Activated T-helper 1 cell treated with Interleukin-2 at 50 U/mL for 16 hours (primary cell): ENCODE measurements around the gene NRXN2.

ENCODE experiments used
- DNase-seq: peaks from one replicate; pipeline ENCODE4 v3.0.0-alpha.2; 2020; ENCODE audit warnings: low read depth

The NRXN2 gene

DNA sequence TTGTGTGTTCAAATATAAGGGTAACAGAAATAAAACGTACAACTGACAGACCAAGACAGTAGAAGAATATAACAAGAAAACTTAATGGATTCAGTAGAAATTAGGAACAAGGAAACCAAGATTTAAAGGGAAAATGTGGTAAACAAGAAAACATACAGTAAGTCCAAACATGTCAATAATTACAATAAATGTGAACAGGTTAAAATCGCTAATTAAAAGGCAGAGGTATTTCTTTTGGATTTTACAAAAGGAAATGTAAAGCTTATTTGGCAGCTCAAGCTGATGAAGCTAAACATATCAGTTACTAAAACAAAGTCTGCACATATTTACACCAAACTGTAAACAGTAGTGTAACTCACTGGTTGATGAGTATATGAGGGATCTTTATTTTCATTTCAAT, 134.3 kb downstream of the NRXN2 start:
- DNase-seq, result no peak

DNA sequence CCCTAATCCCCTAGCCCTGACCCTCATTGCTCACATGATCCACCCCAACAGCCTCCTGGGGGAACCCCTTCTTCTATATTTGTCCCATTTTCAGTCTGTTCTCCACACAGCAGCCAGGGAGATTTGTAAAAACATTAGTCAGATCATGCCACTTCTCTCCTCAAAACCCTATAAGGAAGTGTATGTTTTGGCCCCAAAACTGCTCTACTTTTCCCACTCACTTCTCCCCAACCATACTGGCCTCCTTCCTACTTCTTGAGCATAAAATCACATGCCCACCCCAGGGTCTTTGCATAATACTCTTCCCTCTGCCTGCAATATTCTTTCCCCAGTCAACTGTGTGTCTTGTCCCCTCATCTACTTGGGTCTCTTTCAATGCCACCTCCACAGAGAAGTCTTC, 136.6 kb downstream of the NRXN2 start:
- no peak for DNase-seq

DNA sequence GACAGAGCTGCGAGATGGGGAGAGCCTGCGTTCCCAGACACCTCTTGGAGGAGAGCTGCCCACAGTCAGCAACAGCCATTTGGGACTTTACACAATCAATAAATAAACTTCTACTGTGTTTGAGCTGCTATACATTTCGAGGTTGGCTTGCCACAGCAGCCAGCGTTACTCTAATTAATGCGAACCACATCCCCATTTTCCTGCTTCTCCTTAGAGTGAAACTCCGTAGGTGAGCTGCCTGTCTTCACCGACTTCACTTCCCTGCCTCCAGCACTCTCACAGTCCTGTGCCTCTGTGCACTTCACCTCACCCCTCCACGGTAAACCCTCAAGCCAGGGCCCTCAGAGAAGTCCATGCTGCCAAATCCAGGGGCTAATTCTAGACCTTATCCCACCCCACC, 137.8 kb downstream of the NRXN2 start:
- DNase-seq, result no peak

DNA sequence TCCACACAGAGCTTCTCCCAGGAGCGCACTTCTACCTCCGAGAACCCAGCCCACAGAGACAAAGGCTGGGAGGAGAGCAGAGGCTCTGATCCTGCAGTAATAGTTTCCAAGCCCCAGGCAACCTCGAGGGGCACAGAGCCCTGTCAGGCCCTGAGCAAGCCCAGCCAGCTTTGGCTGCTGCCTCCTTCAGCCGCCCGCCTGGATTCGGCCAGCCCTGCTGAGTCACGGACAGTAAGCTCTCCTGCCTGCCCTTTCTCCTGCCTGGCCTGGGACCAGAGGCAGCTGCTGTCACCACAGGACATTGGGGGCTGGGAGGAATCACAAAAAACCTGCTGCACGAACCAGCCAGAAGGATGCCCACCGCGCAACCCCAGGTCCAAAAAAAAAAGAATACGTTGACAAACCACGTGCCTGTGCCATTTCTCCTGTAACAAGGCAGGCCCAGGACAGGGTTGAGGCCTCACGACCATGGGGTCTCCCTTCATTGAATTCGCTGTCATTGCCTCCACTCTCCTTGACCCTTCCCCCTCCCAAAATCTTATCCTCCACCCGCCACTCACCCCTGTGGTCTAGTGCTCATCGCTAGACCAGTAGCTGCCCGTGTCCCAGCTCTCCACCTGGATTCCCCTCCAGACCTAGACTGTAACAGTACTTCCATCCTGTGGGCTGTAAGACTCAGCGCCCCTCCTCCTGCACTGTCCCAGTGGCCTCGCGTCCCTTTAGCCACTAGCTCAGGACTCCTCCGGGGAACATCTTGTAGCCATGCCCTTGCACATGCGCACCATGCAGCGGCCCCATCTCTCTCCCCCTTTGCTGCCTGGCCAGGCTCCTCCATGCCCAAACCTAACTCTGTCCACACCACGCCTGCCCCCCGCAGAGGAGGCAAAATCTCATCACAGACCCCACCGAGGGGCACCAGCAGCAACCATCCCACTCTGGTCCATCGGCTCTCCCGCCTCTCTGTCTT, 139.4 kb downstream of the NRXN2 start:
- DNase-seq, result no peak

DNA sequence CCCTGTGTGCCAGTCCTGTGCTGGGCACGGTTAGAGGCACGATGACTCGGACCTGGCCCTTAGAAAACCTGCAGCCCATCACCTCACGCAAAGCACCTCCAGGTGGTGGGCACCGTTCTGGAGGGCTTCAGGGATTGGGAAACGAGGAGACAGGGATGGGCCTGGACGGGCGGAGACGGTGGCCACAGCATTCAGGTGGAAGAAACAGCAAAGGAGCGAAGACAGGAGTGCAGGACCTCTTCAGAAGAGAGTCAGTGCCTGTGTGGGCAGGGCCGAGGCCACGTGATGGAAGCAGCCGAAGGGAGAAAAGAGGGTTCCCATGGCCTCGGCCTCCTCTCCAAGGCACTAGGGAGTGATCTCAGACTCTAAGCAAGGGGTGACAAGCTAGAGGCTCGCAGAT, 140.1 kb downstream of the NRXN2 start:
- DNase-seq, result no peak

DNA sequence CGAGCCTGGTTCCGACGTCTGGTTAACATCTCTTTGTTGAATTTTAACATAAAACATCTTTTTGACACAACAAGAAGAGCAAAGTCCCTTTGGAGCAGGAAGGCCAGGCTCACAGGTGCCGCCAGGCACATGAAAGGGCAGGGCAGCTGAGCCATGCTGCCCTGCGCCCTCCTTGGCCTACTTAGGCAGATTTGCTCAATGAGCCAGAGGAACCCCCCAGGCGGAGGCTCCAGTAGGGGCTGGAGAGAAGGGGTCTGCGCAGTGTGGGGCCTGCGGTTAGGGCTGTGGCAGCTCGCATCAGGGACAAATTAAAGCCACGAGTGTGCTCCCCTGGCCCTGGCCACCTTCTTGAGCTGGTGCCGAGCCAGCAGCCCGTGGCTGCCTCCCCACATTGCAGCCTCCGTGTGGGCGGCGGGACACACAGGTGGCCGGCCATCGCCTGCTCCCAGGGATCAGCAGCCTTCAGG, 141.9 kb downstream of the NRXN2 start:
- no peak for DNase-seq

DNA sequence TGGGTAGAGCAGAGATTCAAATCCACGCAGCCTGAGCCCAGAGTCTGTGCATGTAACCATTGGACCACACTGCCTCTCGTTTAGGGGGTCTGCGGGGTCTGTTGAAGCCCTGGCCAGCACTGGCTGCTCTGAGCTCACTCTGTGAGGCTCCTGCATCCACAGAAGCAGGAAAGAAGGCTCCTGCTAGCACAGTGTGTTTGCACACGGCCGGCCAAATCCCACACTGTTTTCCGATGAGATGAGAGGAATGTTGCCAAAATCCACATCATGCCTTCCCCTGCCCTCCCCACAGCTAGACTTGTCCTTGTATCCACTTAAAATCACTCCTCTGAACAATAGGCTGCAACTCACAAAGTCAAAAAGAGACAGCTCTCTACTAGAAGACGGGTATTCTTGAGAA, 142.6 kb downstream of the NRXN2 start:
- DNase-seq, result no peak

DNA sequence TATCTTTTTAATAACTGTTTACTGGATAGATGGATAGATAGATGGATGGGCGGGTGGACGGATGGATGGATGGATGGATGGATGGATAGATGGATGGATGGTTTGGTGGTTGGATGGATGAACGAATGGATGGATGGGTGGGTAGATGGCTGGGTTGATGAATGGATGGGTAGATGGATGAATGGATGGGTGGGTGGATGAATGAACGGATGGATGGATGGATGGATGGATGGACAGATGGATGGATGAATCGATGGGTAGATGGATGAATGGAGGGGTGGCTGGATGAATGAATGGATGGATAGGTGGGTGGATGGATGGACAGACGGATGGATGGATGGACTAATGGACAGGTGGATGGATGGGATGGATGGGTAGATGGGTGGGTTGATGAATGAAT, 145.8 kb downstream of the NRXN2 start:
- no peak for DNase-seq

DNA sequence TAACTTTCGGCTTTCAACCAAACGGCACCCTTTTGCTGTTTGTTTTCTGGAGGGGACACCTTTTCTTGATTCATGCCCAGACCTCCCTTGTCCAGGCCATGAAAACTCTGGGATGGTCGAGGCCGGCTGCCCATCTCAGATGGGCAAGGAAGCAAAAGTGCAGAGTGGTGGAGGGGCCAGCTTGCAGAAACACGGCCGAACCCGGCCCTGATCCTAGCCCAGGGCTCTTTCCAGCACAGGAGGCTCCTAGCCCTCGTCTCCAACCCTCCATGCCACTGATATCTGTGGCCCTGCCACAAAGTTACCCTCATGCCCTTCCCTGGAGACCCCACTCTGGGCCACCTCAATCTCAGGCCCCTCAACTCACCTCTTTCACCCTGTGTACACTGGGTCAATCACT, 150.9 kb downstream of the NRXN2 start:
- DNase-seq, result no peak

DNA sequence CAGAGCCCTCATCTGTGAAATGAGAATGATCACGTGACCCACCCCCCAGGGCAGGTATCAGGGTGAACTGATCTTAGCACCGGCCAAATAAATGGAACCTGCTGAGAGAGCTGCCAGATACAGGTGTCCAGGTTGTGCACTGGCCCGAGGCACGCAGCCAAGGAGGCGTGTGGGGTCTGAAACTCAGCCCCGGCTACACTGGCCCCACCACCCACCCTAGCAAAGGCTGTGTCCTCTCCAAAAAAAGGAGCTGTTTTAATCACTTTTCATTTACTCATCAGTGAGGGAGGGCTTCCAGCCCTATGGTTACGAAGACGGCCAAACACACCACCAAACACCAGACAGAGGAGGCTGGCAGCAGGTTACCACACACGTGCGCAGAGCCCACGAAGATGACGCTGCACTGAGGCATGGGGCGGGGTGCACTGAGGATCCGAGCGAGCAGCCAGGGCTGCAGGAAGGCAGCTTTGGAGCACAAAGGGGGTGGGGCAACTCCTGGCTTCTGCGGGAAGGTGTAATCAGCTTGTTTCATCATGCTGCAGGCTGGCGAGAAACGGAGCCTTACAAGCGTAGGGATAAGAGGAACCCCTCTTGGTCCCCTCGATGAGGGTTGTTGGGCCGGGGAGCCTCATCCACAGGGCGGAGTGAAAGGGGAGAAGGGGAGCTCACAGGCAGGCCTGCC, 151.4 kb downstream of the NRXN2 start:
- DNase-seq, result no peak

DNA sequence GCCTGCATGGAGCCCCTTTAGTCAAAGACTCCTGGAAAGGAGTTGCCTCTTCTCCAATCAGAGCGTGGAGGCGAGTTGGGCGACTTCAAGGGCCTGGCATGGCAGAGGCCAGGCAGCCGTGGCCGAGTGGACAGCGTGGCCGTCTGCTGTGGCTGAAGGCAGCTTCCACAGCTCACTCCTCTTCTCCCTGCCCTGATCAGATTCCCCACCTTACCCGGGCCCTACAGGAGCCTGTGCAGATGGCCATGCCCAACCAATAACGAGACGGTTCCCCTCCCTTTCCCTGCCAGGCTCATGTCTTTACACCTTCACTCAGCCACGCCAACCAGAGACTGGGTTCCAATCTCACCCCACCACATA, 152.0 kb downstream of the NRXN2 start:
- no peak for DNase-seq

DNA sequence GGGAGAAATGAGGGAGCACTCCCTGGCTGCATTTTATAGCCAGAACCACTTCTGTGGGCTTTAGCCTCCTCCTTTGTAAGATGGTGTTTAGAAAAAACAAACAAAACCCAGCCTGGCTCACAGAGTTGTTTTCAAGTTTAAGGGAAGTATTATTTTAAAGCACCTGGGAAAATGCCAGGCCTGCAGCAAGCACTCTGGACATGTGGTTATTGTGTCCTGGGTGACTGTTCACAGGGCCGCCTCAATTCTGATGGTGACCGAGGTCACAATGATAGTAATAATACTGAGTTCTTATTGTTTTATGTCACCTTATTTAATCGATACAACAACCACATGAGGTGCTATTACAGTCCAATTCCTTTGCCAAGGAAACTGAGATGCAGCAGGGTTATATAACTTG, 152.7 kb downstream of the NRXN2 start:
- DNase-seq, result no peak

DNA sequence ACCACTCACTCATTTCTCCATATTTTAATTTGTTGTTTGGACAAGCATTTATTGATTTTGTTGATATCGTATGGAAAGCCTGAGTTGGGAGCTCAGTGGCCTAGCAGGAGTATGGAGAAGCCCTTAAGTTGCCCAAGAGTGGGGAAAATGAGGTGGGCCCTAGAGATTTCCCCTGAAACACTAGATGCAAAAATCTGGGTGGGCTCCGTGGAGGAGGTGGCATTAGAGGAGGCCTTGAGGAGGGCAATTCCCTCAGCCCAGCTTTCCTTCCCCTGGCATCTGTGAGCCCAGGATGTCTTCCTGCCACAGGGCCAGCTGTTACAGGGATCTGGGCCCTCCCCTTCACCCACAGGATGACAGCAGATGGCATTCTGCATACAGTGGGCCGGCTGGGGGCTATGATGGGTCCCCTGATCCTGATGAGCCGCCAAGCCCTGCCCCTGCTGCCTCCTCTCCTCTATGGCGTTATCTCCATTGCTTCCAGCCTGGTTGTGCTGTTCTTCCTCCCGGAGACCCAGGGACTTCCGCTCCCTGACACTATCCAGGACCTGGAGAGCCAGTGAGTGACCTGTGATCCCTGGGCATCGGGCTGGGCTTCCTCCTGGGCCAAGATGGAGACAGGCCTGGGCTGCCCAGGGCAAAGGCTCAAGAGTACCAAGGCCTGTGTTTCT, 153.6 kb downstream of the NRXN2 start:
- no peak for DNase-seq

DNA sequence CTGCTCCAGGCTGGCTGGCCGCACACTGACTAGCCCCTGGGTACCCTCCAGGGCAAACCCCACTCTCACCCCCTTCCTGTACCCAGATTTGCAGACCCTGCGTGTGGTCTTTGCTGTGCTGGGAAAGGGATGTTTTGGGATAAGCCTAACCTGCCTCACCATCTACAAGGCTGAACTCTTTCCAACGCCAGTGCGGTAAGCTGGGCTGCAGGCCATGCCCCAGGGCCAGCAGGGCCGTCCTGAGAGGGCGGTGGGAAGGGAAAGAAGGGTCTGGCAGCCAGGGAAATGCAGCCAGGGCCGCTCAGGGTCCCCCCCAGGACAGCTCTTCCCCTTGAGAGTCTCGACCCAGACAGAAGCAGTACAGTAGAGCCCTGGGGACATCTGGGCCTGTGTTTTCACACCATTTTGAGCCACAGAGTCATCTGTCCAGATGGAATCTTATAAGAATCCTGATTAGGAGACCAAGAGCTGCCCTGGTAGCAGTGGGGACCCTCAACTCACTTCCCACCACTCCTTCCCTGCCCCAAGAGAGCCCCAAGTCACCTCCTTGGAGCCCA, 154.3 kb downstream of the NRXN2 start:
- DNase-seq, result no peak

DNA sequence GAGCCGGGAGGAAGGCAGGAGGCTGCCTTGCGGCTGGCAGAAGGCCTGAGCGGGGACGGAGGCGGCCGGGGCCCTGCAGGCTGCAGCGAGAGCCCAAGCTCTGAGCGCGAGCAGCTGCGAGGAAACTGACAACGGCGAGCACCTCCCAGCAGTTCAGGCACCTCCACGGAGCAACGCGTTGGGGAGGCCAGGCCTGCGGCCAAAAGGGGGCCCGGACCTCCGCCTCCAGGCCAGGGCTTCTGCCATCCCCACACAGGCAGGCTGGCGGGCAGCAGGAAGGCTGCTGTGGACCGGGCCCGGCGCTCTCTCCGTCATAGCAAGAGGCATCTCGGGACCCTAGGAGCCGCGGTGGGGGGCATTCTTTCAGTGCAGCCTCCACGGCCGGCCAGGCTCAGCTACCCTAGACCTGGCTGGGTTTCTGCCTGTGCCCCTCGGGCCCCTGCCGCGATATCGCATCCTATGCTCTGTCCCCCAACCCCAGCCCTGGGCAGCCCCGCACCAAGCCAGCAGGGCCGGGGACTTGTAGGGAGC, 154.9 kb downstream of the NRXN2 start:
- DNase-seq, result no peak

DNA sequence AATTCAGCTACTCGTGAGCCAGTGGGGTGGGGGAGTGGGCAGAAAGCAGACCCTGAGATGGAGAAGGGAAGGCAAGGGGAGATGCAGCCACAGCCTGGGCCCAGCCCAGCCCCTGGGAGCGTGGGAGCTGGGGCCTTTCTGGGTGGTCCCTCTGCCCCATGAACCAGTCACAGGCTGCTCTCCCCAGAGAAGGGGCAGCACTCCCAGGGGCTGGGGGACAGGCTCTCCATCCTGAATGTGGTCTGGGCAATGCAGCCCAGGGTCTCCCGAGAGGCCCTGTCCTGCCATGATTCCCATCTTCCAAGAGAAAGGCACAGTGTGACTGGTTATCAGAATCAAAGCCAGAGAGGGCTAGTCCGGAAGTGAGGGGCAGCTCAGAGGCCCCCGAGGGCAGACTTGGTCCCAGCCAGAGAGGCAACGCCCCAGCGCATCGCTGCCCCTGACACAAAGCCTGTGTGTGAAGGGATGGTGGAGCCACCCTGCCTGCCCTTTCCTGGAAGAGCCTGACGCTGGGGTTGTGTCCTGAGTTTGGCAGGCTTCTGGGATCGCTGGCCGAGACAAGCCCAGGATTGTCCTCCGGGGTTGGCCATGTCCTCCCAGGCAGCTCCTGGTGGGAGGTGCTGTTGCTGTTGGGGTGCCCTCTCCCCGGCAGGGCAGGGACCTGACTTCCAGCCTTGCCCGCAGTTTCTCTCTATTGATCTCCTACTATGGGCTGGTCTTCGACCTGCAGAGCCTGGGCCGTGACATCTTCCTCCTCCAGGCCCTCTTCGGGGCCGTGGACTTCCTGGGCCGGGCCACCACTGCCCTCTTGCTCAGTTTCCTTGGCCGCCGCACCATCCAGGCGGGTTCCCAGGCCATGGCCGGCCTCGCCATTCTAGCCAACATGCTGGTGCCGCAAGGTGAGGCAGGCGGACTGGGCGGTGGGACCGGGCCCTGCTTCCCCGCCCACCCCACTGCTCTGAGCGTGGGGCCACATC, 155.8 kb downstream of the NRXN2 start:
- DNase-seq, result no peak

DNA sequence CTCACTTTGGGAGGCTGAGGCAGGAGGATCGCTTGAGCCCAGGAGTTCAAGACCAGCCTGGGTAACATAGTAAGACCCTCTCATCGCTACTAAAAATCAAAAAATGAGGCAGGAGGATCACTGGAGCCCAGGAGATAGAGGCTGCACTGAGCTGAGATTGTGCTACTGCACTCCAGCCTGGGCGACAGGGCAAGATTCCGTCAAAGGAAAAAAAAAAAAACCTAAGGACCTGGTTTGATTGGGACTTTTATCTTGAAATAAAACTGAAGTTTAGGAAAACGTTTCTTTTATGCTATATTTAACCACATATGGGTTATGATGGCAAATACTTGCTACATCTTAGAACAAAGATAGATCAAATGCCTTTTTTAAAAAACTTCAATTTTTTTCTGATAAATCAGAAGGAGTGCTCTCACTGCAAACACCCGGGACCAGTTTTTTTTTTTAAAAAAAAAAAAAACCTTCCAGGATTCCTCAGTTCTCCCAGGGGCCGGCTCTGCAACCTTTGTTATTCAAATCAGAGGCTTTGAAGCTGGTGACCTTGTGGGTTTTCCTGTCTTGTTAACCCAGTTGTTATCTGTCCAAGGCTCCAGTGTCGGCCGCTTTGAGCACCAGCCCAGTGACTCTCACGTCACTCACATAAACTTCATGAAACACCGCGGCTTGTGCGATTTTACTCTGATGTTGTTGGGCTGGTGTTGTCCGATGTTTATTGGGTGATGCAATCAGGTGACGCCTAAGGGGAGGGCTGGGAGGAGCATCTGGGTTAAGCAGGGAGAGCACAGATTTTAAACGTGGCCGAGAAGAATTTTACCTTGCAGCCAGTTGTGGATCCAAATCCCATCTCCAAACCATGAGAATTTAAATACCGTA, 156.7 kb downstream of the NRXN2 start:
- DNase-seq, result no peak

DNA sequence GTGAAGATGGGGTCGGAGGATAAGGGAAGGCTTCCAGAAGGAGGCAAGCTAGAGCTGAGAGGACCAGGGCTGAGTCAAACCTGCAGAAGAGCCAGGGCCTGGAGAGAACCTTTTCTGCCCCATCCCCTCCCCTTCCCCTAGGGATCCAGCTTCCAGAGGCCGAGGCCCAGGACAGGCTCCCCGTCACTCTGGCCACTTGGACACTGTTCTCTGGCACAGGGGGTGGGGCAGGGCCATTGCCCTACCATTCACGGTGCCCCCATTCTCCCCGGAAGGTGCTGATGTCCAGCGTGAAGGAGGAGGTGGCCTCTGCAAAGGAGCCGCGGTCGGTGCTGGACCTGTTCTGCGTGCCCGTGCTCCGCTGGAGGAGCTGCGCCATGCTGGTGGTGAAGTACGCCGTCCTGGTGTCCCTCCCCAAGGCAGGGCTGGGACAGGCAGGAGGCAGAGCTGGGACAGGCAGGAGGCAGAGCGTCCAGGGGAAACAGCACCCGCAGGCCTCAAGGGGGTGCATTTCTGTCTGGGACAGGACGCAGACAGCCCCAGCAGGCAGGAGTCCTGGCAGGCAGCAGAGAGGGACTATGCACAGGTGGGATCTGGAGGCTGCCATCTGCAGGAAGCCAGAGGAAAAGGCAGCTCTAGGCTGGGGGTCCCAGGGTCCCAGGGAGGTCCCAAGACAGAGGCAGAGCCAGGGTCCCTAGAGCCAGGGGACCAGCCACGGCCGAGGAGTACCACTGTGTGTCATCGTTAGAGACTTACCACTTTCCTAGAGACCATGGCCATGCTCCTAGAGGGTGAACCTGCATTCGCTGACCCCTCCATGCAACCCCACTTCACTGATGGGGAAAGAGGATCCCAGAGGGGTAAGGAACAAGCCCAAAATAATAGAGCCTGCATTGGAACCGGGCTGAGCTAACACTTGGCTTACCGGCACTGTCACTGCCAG, 157.8 kb downstream of the NRXN2 start:
- DNase-seq, result no peak

DNA sequence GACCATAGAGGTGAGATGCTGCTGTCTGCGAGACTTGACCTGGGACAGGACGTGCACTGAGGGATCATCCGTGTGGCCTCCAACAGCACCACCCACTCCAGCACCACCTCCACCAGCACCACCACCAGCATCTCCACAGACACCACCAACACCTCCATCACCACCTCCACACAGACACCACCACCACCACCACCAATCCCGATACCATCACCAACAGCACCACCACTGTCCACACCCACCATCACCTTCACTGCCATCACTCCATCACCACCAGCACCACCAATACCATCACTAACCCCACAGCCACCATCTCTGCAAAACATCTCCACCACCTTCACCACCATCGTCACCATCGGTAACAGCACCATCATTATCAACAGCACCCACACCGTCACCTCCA, 158.6 kb downstream of the NRXN2 start:
- DNase-seq, result no peak
